HG02938 (cell line): ENCODE measurements around the gene SLC6A4.
"Not testable (repeated sequence)": the region's sequence is repeated elsewhere in the genome, so short reads cannot be mapped to it uniquely, and the experiment has no call there.

ENCODE experiments used
- ATAC-seq: cut with Tn5 transposase; IDR thresholded peaks from one replicate; pipeline ENCODE4 v1.9.1; 2021; ENCODE audit warnings: mild to moderate bottlenecking, moderate library complexity; ENCODE audit not compliant: unreplicated experiment

SLC6A4 gene

DNA sequence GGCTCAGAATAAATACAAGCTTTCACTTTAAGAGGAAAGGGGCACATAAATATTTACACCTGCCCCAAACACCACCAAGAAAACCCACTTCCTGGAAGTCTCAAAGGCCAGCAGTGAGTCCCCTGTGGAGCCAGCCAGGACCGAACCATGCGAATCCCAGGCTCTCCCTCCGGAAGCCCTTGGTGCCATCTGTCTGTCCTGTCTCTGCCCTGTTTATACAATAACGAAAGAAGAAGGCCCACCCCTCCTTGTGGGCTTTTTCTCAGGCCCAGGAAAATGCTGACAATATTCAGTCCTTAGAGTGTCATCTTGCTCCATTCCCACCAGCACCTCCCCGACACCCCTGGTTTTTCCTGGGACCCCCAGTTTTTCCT is 3.6 kb upstream of the SLC6A4 start:
- no peak for ATAC-seq

DNA sequence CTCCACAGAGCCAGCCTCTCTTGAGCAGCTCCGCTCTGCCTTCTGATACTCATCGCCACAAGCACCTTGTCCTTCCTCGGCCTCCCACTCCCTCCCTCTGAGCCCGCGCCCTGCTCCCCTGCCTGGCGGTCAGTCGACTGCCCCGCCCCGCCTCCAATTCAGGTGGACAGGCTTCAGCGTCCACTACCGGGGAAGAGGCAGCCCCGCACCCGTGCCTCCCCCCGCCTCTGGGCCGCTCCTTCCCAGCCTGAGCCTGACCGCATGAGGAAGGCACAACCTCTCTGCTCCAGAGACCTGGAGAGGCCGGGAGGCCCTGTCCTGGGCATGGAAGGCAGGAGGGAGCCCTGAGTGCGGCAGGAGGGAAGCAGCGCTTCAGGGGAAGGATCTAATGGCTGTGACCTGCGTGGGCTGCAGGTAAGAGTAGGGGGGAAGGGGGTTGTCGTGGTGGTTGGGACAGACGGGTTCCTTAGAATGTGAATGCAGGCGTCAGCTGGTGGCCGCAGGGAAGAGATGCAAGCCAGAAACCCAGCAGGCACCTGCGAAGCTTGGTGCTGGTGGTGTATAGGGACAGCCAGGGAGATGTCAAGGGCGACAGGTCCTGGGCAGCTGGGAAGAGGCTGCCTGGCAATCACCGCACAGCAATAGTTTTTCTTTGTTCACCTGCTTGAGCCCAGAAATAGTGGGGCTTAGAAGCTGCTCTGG is 3.0 kb upstream of the SLC6A4 start:
- no peak for ATAC-seq

DNA sequence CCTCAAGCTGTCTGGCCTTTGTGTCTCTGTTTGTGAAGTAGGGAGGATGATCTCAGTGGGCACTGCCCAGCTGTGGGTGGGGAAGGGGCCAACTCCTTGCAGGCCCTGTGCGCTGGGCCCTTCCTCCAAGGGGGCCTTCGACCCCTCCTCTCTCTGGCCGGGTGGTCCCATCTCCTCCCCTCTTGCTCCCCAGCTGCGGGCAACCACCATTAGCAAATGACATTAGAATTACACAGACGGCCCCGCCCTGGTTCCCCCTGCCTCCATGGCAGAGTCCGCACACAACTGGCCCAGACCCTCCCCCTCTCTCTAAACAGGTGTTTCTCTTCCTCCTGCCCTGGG is 2.5 kb upstream of the SLC6A4 start:
- ATAC-seq: no peak

DNA sequence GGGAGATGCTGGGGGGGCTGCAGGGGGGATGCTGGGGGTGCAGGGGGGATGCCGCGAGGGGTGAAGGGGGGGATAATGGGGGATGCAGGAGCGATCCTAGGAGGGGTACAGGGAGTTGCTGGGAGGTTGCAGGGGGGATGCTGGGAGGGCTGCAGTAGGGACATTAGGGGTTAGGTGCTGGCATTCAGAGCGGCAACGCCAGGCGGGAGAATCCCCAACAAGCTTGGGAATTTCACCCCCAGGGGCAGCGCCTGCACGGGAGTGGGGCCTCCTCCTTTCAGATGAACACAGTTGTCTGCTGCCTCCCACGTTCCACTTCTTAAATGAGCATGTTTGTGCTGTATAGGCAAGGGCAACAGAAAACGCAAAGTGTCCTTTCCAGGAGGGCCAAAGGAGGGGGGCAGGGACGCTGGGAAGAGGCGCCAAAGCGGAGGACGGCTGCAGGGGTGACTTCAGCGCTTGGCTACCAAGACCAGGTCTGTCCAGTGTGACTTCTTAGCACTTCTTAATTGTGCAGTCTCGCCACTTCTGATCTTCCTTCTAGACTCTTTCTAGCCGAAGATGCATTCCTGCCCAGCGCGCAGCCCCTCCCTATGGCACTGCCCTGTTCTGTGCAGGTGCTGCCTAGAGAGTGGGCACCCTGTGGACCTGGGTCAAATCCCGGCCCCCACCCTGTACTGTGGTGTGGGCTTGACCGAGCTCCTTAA is 2.0 kb upstream of the SLC6A4 start:
- no peak for ATAC-seq

DNA sequence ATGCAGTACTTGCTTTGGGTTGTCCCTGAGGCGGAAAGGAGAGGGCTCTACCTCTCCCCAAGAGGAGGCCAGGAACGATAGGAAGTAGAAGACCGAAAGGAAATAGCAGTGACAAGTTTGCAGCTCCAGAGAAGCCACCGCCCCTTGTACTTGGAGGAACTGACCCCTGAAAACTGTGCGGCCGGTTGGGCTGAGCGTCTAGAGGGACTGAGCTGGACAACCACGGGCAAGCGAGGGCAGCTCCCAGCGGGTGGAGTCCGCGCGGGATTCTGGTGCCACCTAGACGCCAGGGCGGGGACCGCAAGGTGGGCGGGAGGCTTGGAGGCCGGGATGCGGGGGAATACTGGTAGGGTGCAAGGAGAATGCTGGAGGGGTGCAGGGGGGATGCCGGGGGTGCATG is 1.3 kb upstream of the SLC6A4 start:
- no peak for ATAC-seq

DNA sequence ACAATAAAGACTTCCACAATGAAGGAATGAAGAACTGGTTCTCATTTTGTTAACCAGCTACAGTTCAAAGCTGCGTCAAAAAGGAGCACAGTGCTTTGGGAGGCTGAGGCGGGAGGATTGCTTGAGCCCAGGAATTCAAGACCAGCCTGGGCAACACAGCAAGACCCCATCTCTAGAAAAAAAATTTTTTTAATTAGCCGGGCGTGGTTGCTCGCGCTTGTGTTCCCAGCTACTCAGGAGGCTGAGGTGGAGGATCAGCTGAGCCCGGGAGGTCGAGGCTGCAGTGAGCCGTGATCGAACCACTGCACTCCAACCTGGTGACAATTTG is 764 bp upstream of the SLC6A4 start:
- ATAC-seq: no peak

DNA sequence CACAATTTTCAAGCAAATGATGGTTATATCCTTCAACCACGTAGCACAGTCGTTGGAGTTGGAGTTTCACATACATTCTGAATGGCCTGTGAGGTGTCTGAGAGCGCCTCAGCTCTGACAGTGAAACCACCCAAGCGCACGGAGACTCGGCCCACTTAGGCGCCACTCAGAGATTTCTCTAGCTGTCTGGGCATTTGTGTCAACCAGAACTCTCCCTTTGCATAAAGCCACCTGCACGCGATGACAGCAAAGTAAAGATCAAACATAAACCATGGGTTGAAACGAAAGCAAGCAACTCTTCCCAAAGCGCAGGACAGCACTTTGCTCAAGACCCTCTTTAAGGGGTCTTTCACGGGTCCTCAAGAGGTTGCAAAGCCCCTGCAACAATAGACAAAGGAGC is 533 bp downstream of the SLC6A4 start:
- no peak for ATAC-seq

DNA sequence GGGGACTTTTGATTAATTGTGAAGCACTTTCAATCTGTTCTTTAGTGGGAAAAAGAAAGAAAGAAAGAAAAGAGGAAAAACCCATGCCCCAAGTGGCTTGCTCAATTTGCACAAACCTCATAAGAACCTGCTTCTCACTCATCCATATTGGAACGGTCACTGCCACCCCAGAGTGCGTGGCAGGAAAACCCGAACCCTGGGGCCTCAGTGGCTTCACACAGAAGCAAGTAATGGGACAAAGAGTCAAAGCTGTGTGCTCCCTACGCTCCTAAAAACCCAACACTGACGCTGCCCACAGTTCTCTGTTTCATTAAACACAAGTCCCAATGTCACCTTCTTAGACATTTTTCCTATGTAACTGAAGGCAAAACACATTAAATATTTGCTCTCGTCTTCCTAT is 1.2 kb downstream of the SLC6A4 start:
- ATAC-seq: no peak

DNA sequence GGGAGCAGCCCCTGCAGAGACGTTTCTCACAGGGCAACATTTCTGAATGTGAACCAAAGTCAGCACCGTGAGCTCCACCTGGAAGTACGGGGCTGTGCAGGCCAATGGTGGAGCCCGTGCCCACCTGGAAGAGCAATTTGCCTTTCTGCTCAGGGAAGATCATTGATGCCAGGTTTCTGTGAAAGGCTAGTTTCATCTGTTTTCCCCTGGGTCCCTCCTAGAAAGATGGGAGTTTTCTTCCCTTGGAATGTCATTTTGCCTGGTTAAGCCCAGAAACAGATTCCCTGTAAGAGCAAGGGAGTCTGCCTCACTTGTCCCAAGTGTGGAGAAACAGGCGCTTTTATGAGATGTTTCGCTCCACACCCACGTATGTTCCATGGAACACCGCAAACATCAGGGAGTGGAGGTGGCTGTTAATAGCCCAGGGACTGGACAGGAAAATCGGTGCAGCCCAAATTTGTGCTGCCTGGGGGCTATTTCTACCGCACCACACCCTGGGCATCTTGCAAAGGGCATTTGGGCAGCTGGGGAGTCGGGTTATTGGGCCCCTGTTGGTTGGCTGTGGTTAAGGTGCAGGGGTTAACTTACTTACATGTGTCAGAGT is 2.6 kb downstream of the SLC6A4 start:
- no peak for ATAC-seq

DNA sequence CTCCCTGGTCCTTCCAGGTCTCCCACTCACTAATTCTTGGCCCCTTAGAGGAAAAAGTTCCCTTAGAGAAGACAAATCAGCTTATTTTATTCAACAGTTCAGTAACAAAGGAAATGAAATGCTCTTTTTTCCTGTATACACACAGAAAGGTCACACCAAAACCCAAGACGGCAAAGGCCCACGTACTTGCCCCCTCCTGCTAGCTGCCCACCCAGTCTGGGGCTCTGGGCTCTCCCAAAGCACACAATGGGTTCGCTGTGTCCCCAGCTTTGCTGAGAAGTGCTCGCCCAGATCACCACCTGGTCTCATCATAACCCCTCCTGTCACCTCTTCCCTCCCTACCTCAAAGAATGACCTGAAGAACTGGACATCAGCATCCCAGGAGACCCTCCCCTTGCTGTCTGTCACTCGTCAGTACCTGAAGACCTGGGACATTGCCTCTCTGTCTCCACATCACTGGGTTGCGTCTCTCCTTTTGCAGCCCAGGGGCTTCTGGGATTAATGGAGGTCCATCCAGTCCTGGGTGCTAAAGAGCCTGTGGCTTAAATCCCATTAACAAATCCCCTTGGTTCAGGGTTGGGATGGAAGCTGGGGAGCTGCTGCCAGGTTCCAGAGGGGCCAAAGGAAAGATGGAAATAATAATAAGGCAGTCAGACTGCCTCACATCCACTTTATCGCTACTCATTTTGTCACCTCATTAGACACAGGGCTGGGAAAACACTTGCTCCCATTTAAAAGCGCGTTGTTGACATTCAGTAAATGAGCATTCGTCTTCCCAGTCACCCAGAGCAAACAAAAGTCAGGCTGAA is 3.3 kb downstream of the SLC6A4 start:
- no peak for ATAC-seq

DNA sequence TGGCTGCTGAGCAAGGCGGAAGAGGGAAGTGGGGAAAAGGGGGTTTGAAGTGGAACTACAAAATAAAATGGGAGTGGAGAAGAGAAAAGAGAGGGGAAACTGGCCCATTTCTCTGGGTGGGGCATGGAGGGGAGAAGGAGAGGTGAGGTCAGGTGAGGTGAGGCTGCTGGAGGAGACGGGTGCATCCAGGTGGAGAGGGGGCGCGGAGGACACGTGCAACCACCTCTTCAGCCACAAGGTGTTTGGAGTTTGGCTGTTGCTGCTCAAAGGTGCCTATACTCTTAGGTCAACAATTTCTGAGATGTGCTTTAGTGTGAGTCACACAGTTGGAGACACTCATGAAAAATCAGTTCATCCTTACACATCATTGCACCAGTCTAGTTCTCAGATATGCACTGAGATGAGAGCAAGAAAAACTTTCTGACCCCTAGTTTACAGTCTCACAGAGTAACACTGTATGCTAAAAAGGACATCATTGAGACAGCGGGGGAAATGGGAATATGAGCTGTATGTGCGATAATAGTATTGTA is 4.8 kb downstream of the SLC6A4 start:
- ATAC-seq: no peak

DNA sequence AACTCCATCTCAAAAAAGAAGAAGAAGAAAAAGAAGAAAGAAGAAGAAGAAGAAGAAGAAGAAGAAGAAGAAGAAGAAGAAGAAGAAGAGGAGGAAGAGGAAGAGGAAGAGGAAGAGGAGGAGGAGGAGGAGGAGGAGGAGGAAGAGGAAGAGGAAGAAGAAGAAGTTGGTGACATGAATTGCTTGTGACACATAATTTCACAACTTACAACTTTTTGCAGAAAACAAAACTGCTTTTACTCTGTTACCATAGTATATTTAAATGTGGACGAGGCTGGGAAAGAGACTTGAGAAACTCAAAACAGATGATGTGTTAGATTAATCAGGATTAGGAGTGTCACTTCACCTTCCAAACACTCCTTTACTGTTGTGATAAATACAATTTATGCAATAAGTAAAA is 5.5 kb downstream of the SLC6A4 start:
- not testable (repeated sequence) for ATAC-seq

DNA sequence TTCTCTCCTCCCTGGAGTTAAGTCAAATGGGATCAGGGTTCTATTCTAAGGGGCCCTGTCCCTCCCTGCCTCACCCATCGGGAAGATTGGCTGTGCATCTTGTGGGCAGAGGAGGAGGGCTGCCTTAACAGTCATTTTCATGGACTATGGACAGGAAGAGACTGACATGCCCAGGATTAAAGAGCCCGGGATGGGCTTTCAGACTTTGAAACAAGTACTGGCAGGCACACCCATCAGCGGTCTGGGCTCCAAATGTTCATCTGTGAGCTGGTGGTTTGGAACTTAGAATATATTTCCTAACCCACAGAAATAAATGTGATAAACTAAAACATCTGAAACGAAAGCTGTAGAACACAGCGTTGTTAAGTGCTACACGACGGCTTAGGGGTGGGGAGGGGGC is 6.5 kb downstream of the SLC6A4 start:
- ATAC-seq: no peak

DNA sequence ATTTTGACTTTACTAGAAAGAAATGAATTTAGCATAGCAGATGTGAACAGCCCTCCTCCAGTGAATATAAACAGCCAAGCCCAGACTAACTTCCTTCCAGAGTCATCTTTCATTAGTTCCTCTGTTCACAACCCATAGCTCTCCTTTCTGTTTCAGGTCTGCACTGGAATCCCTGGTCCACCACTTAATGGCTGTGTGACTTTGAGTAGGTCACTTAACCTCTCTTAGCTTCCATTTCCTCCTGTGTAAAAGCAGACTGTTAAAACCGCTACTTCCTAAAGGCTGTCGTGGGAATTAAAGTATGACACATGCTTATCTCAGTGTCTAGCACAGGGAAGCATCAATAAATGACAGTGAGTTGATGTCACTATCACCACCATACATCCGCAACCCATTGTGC is 7.5 kb downstream of the SLC6A4 start:
- no peak for ATAC-seq

DNA sequence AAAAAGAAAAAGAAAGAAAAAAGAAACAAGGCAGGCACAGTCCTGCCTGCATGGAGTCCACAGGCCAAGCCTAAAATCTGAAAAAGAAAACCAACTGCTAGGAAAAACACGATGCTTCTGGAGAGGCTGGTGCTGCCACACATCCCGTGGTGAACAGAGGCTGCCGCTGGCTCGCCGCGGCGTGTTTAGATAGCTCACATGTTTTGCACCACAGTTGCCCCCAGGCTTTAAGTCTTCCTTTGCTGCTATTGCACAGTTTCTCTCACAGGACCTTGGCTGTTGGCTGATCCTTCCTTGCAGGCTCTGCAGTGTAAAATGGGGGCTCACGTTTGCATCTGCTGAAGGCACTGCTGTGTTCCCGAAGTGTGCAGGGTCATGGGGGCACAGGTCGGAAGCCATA is 8.6 kb downstream of the SLC6A4 start:
- no peak for ATAC-seq

DNA sequence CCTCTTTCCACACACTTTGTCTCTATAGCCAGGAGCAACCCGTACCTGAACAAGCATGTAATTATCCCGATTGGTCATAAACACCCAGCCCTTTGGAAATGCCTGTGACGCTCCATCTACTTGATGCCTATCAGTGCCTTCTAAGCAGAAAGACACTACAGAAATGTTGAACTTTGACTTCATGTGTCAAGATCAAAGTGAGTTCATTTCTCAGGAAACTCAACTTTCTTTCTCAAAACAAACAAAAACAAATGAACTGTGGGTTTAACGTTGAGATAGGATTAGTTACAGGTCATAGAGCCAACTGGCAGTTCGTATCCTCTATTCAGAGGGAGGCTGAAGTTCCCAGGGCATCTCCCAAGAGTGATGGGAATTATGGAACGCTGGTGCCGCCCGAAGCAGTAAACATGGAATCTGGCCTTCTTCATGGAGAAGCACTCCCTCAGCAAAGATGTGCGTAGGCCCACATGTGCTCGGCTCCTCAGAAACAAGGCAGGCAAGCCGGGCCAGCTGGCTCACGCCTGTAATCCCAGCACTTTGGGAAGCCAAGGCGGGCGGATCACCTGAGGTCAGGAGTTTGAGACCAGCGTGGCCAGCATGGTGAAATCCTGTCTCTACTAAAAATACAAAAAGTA is 9.5 kb downstream of the SLC6A4 start:
- ATAC-seq: no peak

DNA sequence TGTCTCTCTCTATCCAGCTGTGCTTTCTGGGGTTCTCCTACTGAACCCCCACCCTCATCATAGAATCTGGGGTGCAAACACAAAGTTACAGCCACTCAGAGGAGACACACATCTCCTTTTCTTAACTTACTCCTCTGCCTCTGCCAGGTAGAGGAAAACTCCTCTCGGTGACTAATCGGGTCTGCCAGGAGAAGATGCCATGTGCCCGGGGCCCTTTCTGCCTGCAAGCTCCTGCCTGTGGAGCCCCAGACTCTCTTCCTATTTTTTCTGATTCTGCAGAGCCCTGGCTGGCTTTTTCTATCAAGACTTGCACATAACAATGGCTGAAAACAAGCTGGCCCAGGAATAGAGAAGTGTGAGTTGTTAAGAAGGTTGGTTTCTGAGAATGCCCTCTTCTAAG is 10.4 kb downstream of the SLC6A4 start:
- ATAC-seq: no peak

DNA sequence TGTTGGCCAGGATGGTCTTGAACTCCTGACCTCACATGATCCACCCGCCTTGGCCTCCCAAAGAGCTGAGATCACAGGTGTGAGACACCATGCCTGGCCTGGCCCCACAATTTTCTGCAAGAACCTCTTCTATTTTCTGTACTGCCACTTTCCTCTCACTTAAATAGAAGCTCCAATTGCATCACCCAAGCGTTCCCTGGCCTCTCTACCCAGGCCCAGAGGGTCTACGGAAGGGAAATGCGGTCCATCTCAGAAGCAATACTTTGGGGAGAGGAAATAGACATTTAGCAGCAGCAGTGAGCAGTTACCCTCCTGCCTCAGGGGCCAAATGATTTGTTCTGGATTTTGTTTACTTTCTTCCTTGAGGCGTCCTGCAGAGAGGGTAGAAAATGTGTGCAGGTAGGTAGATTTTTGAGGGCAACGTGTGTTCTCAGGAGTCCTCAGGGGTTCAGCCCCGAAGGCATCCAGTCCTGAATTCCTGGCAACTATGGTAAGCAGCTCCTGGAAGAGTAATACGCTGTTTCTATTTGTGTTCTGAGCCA is 11.0 kb downstream of the SLC6A4 start:
- no peak for ATAC-seq

DNA sequence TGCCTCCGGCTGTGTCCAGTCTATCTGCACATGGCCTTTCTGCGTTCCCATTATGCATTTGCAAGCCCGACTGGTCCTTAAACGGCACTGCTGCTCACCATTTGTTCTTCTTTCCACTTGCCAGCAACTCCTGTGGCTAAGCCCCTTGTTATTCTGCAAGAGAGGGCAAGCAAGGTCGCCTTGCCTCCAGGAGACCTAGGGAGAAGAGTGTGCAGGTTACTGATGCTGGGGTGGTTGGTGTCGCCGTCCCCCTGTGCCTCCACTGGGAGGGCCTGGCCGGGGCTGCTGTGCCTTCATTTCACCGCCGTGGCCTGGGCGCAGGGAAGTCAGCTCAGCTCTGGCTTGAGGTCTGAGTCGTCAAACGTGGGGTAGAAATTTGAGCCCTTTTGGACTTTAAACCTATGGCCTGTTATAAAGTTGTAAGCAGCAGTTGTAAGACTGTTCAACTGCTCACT is 12.7 kb downstream of the SLC6A4 start:
- no peak for ATAC-seq

DNA sequence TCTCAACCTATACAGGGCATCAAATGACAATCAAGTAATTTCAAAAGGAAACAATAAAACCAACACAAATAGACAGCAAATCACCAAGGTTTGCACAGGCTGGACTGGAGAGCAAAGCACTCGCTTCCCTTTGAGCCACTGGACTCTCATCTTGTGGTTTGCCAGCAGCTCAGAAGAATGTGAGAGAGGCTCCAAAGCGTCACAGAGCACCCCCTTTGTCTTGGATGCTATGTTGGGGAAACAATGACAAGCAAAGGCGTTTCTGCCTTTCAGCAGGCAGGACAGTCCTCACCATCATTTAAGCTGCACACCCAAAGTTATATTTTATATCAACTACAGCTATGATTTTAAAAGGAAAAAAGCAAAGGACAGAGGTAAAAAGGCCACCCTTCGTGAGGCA is 13.2 kb downstream of the SLC6A4 start:
- no peak for ATAC-seq

DNA sequence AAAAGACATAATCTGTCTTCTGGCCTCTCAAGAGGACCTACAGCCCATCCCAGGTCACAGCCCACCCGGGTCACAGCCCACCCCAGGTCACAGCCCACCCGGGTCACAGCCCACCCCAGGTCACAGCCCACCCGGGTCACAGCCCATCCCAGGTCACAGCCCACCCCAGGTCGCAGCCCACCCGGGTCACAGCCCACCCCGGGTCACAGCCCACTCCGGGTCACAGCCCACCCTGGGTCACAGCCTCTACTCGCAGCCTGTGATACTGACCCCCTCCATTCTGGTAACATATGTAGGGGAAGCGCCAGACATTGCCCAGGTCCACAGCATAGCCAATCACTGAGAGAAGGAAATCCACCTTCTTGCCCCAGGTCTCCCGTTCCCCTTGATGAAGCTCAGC is 14.2 kb downstream of the SLC6A4 start:
- ATAC-seq: no peak
